Transverse colon (tissue), 4 donors: ENCODE data around the gene PCSK5. TPM values are rescaled to one million over a fixed set of nuclear protein-coding genes. Genes with fewer than 3 reads are reported as not detected.

Experiments used
- DNase-seq: peaks from one replicate; pipeline ENCODE4 v3.0.0-alpha.2; 2019
- H3K27ac ChIP-seq, 4 donors: fragments of 200-600 bp; sonication (generic); 2 replicates each; pipeline ENCODE4 v1.5.1; 2016 to 2018; ENCODE audit warnings: inconsistent platforms in 4 of 4
- H3K27me3 ChIP-seq: fragments of 200-600 bp; sonication (generic); 2 replicates; pipeline ENCODE4 v1.5.1; 2017; ENCODE audit warnings: inconsistent platforms
- H3K36me3 ChIP-seq, 4 donors: fragments of 200-600 bp; sonication (generic); 2 replicates each; pipeline ENCODE4 v1.5.1; 2017 to 2019; ENCODE audit warnings: inconsistent platforms in 4 of 4
- H3K4me1 ChIP-seq, 4 donors: fragments of 200-600 bp; sonication (generic); 2 replicates each; pipeline ENCODE4 v1.5.1; 2017 to 2020; ENCODE audit warnings: inconsistent platforms in 4 of 4
- H3K4me3 ChIP-seq, 4 donors: fragments of 200-600 bp; sonication (generic); 1 replicate in 1 of 4; 2 replicates in 3 of 4; pipeline versions ENCODE4 v1.5.1 to v1.6.1; 2017 to 2019; ENCODE audit warnings: inconsistent platforms in 4 of 4
- H3K9me3 ChIP-seq, 2 donors: fragments of 200-600 bp; sonication (generic); 2 replicates each; pipeline ENCODE4 v1.5.1; 2017 to 2019; ENCODE audit warnings: inconsistent platforms in 2 of 2
- CTCF ChIP-seq, 5 experiments: fragments of 200-600 bp in 3 of 5; fragments of 450-650 bp in 2 of 5; sonication (generic) in 3 of 5; IDR thresholded peaks; 1 replicate in 2 of 5; 2 replicates in 3 of 5; pipeline ENCODE4 v1.5.1; 2016 to 2017; ENCODE audit warnings: antibody characterized with exemption in 5 of 5, inconsistent platforms in 3 of 5, mild to moderate bottlenecking in 2 of 5, moderate library complexity in 1 of 5
- EP300 ChIP-seq: sonication (generic); formaldehyde crosslinking; IDR thresholded peaks from one replicate; pipeline ENCODE4 v1.6.1; 2017; ENCODE audit warnings: antibody characterized with exemption, low read depth
- POLR2A ChIP-seq: fragments of 450-650 bp; IDR thresholded peaks from one replicate; pipeline ENCODE4 v1.6.1; 2016; ENCODE audit warnings: antibody characterized with exemption, mild to moderate bottlenecking, moderate library complexity
- POLR2AphosphoS5 ChIP-seq, 3 donors: sonication (generic); formaldehyde crosslinking; IDR thresholded peaks; one replicate each; pipeline ENCODE4 v1.6.1; 2016; ENCODE audit warnings: antibody characterized with exemption in 3 of 3
- WGBS, 2 donors: methylation state at CpG; one replicate each; pipeline ENCODE4 v1.1.5; 2018; ENCODE audit warnings: low coverage in 1 of 2; 5-methylcytosine and 5-hydroxymethylcytosine counted together
- in situ Hi-C, 4 donors: fragments of 200-750 bp; cut with MboI; loops; one replicate each; pipeline versions ENCODE4 v1.15.0 to v1.15.1; 2017; ENCODE audit warnings: low sequenced_read_pairs in 3 of 4, low pct_ligation_motif_present in 1 of 4, low pct_unique_long_range_greater_than_20kb in 1 of 4
- intact Hi-C: fragments of 100-400 bp; cut with DNase I; formaldehyde crosslinking; loops from one replicate; pipeline ENCODE4 v1.15.1; 2023; ENCODE audit warnings: low total_unique reads
- total RNA-seq, 4 donors: library from RNA; depleted of rRNA; stranded (reverse); fragments of >200 nt; gene quantifications; one replicate each; pipeline ENCODE4 v1.1.0, GENCODE V29; 2016

PCSK5 gene
- total RNA-seq, 4 donors from 2014 or later, result 110 to 248 (median 127) TPM

GRCh38 chr9:75850459-75851200, 39.8 kb upstream of the PCSK5 start:
- no peaks in the 10 kb centered on the region for H3K4me1 ChIP-seq
- H3K27me3 ChIP-seq, result no peaks in the 10 kb centered on the region
- no peaks in the 10 kb centered on the region for H3K36me3 ChIP-seq
- intact Hi-C loops, result no loop called here
- DNase-seq, result no peak
- in situ Hi-C loops, result loop anchor here (10.0 to 25.0 kb wide), 2 partner anchors 586 to 588 kb away; no protein-coding TSS in a partner anchor
- H3K4me3 ChIP-seq, result no peak overlapping the region
- no peak for TF ChIP-seq CTCF (IDR thresholded peaks at IDR 0.05)
- no peak for TF ChIP-seq POLR2A
- no peak for TF ChIP-seq POLR2AphosphoS5 (IDR thresholded peaks at IDR 0.05)
- no peak for TF ChIP-seq EP300
- no peak overlapping the region for H3K27ac ChIP-seq
- 88 to 94% methylated on average over 9 of the region's 9 CpGs for WGBS, 2 donors
- H3K9me3 ChIP-seq, result no peaks in the 10 kb centered on the region

GRCh38 chr9:75851917-75852316, 38.6 kb upstream of the PCSK5 start:
- H3K9me3 ChIP-seq, result no peaks in the 10 kb centered on the region
- no peak overlapping the region for H3K27ac ChIP-seq
- no peaks in the 10 kb centered on the region for H3K4me1 ChIP-seq
- intact Hi-C loops, result no loop called here
- TF ChIP-seq EP300, result no peak
- TF ChIP-seq CTCF (IDR thresholded peaks at IDR 0.05), result no peak
- TF ChIP-seq POLR2A, result no peak
- TF ChIP-seq POLR2AphosphoS5 (IDR thresholded peaks at IDR 0.05), result no peak
- 63 to 67% methylated on average over 5 to 6 of the region's 6 CpGs for whole genome bisulfite sequencing, 2 donors
- in situ Hi-C loops, result loop anchor here (10.0 to 25.0 kb wide), 2 partner anchors 587 to 590 kb away; no protein-coding TSS in a partner anchor
- no peaks in the 10 kb centered on the region for H3K27me3 ChIP-seq
- DNase-seq, result no peak
- no peaks in the 10 kb centered on the region for H3K36me3 ChIP-seq
- H3K4me3 ChIP-seq, result no peak overlapping the region

- no peak for DNase-seq
- 67 to 72% methylated on average over 3 to 4 of the region's 4 CpGs for WGBS, 2 donors
- TF ChIP-seq CTCF (IDR thresholded peaks at IDR 0.05) (no peak), EP300 (no peak)
- in situ Hi-C loops, result loop anchor here (10.0 to 25.0 kb wide), 2 partner anchors 588 to 590 kb away; no protein-coding TSS in a partner anchor
- H3K9me3 ChIP-seq, result no peaks in the 10 kb centered on the region
- no peaks in the 10 kb centered on the region for H3K27me3 ChIP-seq
- intact Hi-C loops, result no loop called here
- H3K4me1 ChIP-seq, result no peaks in the 10 kb centered on the region
- no peak overlapping the region for H3K27ac ChIP-seq
- no peak overlapping the region for H3K4me3 ChIP-seq
- H3K36me3 ChIP-seq, result no peaks in the 10 kb centered on the region
Measured at GRCh38 chr9:75852746-75853145, 37.7 kb upstream of the PCSK5 start.

GRCh38 chr9:75855509-75855908, 35.0 kb upstream of the PCSK5 start:
- in situ Hi-C loops, result loop anchor here (10.0 to 25.0 kb wide), 2 partner anchors 591 to 593 kb away; no protein-coding TSS in a partner anchor
- H3K4me1 ChIP-seq, result no peaks in the 10 kb centered on the region
- intact Hi-C loops, result no loop called here
- DNase-seq, result peak; percentile 18
- no peaks in the 10 kb centered on the region for H3K36me3 ChIP-seq
- peak; percentile 27 to 53 (median 41) for TF ChIP-seq CTCF (IDR thresholded peaks at IDR 0.05)
- TF ChIP-seq EP300, result no peak
- H3K27me3 ChIP-seq, result no peaks in the 10 kb centered on the region
- no peak overlapping the region for H3K27ac ChIP-seq
- no peak overlapping the region for H3K4me3 ChIP-seq
- WGBS, 2 donors, result 40 to 44% methylated on average over 5 of the region's 5 CpGs
- no peaks in the 10 kb centered on the region for H3K9me3 ChIP-seq
